ENCODE data around the gene TAGAP.

DNA sequence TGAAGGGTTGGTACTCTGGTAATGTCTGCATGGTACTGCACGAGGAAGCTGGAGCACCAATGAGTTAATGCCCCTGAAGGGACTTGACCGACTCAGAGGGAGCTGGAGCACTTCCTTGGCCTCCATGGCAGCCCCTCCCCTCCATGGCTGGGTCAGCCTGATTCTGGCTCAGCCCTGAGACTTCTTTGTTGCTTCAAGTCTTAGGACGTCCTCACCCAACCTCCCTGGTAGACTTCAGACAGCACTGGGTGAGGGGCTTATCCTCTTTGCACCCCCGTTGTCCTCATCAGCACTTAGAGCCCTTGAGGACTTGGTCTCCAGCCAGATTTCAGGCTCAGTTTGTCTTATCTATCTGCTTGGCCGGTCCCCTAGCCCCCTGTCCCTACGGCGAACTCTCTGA, 16.4 kb upstream of the TAGAP start:
- no peak for TF ChIP-seq POLR2A (IDR thresholded peaks at IDR 0.05)
- TF ChIP-seq, protein P1, sequence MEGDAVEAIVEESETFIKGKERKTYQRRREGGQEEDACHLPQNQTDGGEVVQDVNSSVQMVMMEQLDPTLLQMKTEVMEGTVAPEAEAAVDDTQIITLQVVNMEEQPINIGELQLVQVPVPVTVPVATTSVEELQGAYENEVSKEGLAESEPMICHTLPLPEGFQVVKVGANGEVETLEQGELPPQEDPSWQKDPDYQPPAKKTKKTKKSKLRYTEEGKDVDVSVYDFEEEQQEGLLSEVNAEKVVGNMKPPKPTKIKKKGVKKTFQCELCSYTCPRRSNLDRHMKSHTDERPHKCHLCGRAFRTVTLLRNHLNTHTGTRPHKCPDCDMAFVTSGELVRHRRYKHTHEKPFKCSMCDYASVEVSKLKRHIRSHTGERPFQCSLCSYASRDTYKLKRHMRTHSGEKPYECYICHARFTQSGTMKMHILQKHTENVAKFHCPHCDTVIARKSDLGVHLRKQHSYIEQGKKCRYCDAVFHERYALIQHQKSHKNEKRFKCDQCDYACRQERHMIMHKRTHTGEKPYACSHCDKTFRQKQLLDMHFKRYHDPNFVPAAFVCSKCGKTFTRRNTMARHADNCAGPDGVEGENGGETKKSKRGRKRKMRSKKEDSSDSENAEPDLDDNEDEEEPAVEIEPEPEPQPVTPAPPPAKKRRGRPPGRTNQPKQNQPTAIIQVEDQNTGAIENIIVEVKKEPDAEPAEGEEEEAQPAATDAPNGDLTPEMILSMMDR (IDR thresholded peaks at IDR 0.05): no peak
- TF ChIP-seq EP300 (IDR thresholded peaks at IDR 0.05): no peak
